Measurements from ENCODE around the gene NFILZ. TPM values are rescaled to one million over a fixed set of nuclear protein-coding genes. Genes with fewer than 3 reads are reported as not detected.
A peak's percentile ranks its signal among the peaks of the same experiment; 100 is the strongest.

The NFILZ gene
- polyA plus RNA-seq, 1 donor (not counting 4 experiments of a cell fraction or from before 2014, with no cell fraction given): not detected

- H4K20me1 ChIP-seq (ENCODE audit: control insufficient read depth, extremely low read depth, insufficient read depth, low read length): no peaks in the 10 kb centered on the region
- H3K27me3 ChIP-seq (ENCODE audit: control insufficient read depth, extremely low read depth, insufficient read depth, low read length): peaks cover 19% of the 10 kb centered on the region
- H3K4me3 ChIP-seq (ENCODE audit: control insufficient read depth in 2 of 3, extremely low read depth in 1 of 3, insufficient read depth in 2 of 3, low read depth in 1 of 3, low read length in 3 of 3): peak within 1 kb of the TSS in 1 of 3 experiments; percentile 42
- DNase-seq (ENCODE audit: low read depth, low spot score): no peak
- H3K4me2 ChIP-seq (ENCODE audit: control insufficient read depth, extremely low read depth, insufficient read depth, low read depth, low read length): no peak within 1 kb of the TSS
- H3K9ac ChIP-seq (ENCODE audit: control insufficient read depth, extremely low read depth, insufficient read depth, low read length): no peak within 1 kb of the TSS
- dilution Hi-C loops (cut with MboI; ENCODE audit: extremely low pct_ligation_motif_present, low sequenced_read_pairs): no loop called here
- no peaks in the 10 kb centered on the region for H3K9me1 ChIP-seq (ENCODE audit: control insufficient read depth, extremely low read depth, insufficient read depth, low read length)
- no peak within 1 kb of the TSS for H3K27ac ChIP-seq (ENCODE audit: control insufficient read depth, insufficient read depth, low read length)
- H3K36me3 ChIP-seq (ENCODE audit: control insufficient read depth in 2 of 2, extremely low read depth in 1 of 2, insufficient read depth in 2 of 2, low read length in 2 of 2): no peaks in the 10 kb centered on the region
- TF ChIP-seq EZH2 (IDR thresholded peaks at IDR 0.05; ENCODE audit: low read length) (peak; percentile 70), CTCF (optimal IDR thresholded peaks at IDR 0.05 in 1 of 3, IDR thresholded peaks at IDR 0.05 in 1 of 3, conservative IDR thresholded peaks at IDR 0.05 in 1 of 3; ENCODE audit: extremely low read depth in 1 of 3, insufficient read depth in 2 of 3, low read length in 3 of 3) (no peak)
- no peaks in the 10 kb centered on the region for H3K79me2 ChIP-seq (ENCODE audit: control insufficient read depth, insufficient read depth, low read length)
- no peak for FAIRE-seq
- no peaks in the 10 kb centered on the region for H3K9me3 ChIP-seq (ENCODE audit: control insufficient read depth, low read depth, low read length)
- no peak within 1 kb of the TSS for H2AFZ ChIP-seq (ENCODE audit: control insufficient read depth, low read length)
- H3K4me1 ChIP-seq (ENCODE audit: control insufficient read depth, extremely low read depth, insufficient read depth, low read length): no peaks in the 10 kb centered on the region
Observed at GRCh38 chr19:8610041-8610935, 20.1 kb upstream of the NFILZ start, which contains the start of gene ADAMTS10. TSS of gene ADAMTS10 (minus strand) at chr19:8610715. CDS start at chr19:8605710, 5,005 bp downstream.

- TF ChIP-seq CTCF (optimal IDR thresholded peaks at IDR 0.05 in 1 of 3, IDR thresholded peaks at IDR 0.05 in 1 of 3, conservative IDR thresholded peaks at IDR 0.05 in 1 of 3; ENCODE audit: extremely low read depth in 1 of 3, insufficient read depth in 2 of 3, low read length in 3 of 3) (no peak), EZH2 (IDR thresholded peaks at IDR 0.05; ENCODE audit: low read length) (no peak)
- Histone ChIP-seq H3K79me2 (ENCODE audit: control insufficient read depth, insufficient read depth, low read length) (no peaks in the 10 kb centered on the region), H3K4me3 (ENCODE audit: control insufficient read depth in 2 of 3, extremely low read depth in 1 of 3, insufficient read depth in 2 of 3, low read depth in 1 of 3, low read length in 3 of 3) (no peak overlapping the region), H3K4me2 (ENCODE audit: control insufficient read depth, extremely low read depth, insufficient read depth, low read depth, low read length) (no peak overlapping the region), H3K9me3 (ENCODE audit: control insufficient read depth, low read depth, low read length) (no peaks in the 10 kb centered on the region), H3K9ac (ENCODE audit: control insufficient read depth, extremely low read depth, insufficient read depth, low read length) (no peak overlapping the region), H4K20me1 (ENCODE audit: control insufficient read depth, extremely low read depth, insufficient read depth, low read length) (no peaks in the 10 kb centered on the region), H3K27me3 (ENCODE audit: control insufficient read depth, extremely low read depth, insufficient read depth, low read length) (peaks cover 19% of the 10 kb centered on the region), H2AFZ (ENCODE audit: control insufficient read depth, low read length) (no peak overlapping the region), H3K27ac (ENCODE audit: control insufficient read depth, insufficient read depth, low read length) (no peak overlapping the region), H3K4me1 (ENCODE audit: control insufficient read depth, extremely low read depth, insufficient read depth, low read length) (no peaks in the 10 kb centered on the region), H3K36me3 (ENCODE audit: control insufficient read depth in 2 of 2, extremely low read depth in 1 of 2, insufficient read depth in 2 of 2, low read length in 2 of 2) (no peaks in the 10 kb centered on the region), H3K9me1 (ENCODE audit: control insufficient read depth, extremely low read depth, insufficient read depth, low read length) (no peaks in the 10 kb centered on the region)
- FAIRE-seq (no peak), DNase-seq (ENCODE audit: low read depth, low spot score) (no peak)
- dilution Hi-C loops (cut with MboI; ENCODE audit: extremely low pct_ligation_motif_present, low sequenced_read_pairs): no loop called here
Observed at GRCh38 chr19:8610936-8611300, 19.5 kb upstream of the NFILZ start.
